Activated CD8-positive, alpha-beta T cell treated with anti-CD3 and anti-CD28 coated beads for 36 hours (primary cell): ENCODE measurements around the gene GIMAP8. TPM values are rescaled to one million over a fixed set of nuclear protein-coding genes. Genes with fewer than 3 reads are reported as not detected.

Experiments
- ATAC-seq: fragments of 200-7000 bp; cut with Tn5 transposase; one replicate; pipeline ENCODE4 v1.10.0; 2021; ENCODE audit warnings: mild to moderate bottlenecking, moderate library complexity
- CTCF ChIA-PET: fragments of 350-600 bp; sonication (Branson Sonifier 250); formaldehyde crosslinking; loops from one replicate; lab custom pipeline; 2021; ENCODE audit warnings: antibody characterized with exemption; lab: Charles Lee
- POLR2A ChIA-PET: fragments of 350-600 bp; sonication (Branson Sonifier 250); formaldehyde crosslinking; loops from one replicate; lab custom pipeline; 2021; ENCODE audit warnings: antibody characterized with exemption; lab: Charles Lee
- DNase-seq: peaks from one replicate; pipeline ENCODE4 v3.0.0-alpha.2; 2020
- H3K27ac Mint-ChIP-seq: one replicate; pipeline ENCODE4 v1.8.0; 2021; ENCODE audit warnings: mild to moderate bottlenecking, mixed read lengths
- H3K27me3 Mint-ChIP-seq: one replicate; pipeline ENCODE4 v1.8.0; 2021; ENCODE audit warnings: mixed read lengths
- H3K36me3 Mint-ChIP-seq: one replicate; pipeline ENCODE4 v1.8.0; 2021; ENCODE audit warnings: low read depth, mixed read lengths
- H3K4me1 Mint-ChIP-seq: one replicate; pipeline ENCODE4 v1.8.0; 2021; ENCODE audit warnings: low read depth, mixed read lengths
- H3K4me3 Mint-ChIP-seq: one replicate; pipeline ENCODE4 v1.8.0; 2021; ENCODE audit warnings: mild to moderate bottlenecking, moderate library complexity, mixed read lengths
- H3K9me3 Mint-ChIP-seq: one replicate; pipeline ENCODE4 v1.8.0; 2021; ENCODE audit warnings: mixed read lengths
- intact Hi-C: fragments of 100-400 bp; cut with micrococcal nuclease; formaldehyde crosslinking; loops from one replicate; pipeline ENCODE4 v1.10.0; 2022
- total RNA-seq, 2 experiments: library from RNA; stranded (reverse); gene quantifications; one replicate each; pipeline ENCODE4 v1.2.3, GENCODE V29; 2021
- TF ChIP-seq, protein P1 (sequence below): fragments of 200-600 bp; IDR thresholded peaks from one replicate; pipeline ENCODE4 v1.8.0; 2022; ENCODE audit warnings: antibody characterized with exemption, mild to moderate bottlenecking

GIMAP8 gene
- total RNA-seq, 2 experiments from 2014 or later = 8.6 to 8.7 TPM

DNA sequence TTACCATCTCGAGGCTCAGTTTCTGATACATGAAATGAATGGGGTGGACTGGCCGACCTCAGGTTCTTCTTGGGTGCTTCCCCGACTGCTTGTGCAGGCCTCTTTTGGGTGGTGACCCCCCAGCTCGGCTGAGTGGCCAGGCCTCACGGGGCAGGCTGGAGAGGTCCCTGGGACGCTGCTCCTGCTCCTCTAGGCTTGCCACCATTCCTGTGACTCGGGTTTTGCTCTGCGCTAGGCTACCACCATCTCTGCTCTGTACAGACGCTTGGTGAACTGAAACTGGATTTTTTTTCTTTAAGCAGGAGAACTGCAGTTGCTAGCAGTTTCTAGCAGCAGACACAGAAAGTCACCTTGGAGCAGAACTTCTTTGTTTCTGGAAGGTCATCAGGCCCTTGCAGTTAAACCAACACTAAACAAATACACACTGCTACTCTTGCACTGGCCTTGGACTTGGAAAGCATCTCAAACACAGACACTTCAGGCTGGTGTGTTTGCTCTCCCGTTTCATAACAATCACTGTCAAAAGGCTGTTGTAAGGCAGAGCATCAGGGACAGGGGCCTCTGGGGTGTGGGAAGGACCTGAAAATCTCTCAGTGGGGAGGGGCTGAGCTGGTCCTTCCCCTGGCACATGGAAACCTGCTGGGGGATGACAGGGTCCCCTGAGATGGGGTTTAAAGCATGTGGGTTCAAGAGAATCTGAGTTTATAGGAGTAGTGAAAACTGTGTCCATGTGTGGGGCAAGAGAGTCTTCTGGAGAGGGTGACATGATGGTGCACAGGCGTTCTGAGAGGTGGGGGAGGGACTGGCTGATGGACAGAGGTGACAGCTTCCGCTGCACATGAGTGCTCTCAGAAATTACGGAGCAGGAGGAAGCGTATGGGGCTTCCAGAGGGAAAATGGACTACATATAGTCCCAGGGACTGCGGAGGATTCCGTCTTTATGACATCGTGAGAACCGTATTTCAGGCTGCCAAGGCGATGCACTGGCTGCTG is 35.0 kb upstream of the GIMAP8 start:
- DNase-seq (no peak), ATAC-seq (no peak)
- H3K4me3 Mint-ChIP-seq = no peak overlapping the region
- no peaks in the 10 kb centered on the region for H3K36me3 Mint-ChIP-seq
- ChIA-PET POLR2A (interaction anchor here (0.6 kb wide), 1 partner anchor 228 kb away, joined by 3 read pairs; no protein-coding TSS in a partner anchor), CTCF (interaction anchor here (1.0 kb wide), 1 partner anchor 46 kb away, joined by 3 read pairs; no protein-coding TSS in a partner anchor)
- H3K27ac Mint-ChIP-seq = no peak overlapping the region
- intact Hi-C loops = no loop called here
- peaks cover 2% of the 10 kb centered on the region for H3K4me1 Mint-ChIP-seq
- H3K27me3 Mint-ChIP-seq = no peaks in the 10 kb centered on the region
- TF ChIP-seq, protein P1, sequence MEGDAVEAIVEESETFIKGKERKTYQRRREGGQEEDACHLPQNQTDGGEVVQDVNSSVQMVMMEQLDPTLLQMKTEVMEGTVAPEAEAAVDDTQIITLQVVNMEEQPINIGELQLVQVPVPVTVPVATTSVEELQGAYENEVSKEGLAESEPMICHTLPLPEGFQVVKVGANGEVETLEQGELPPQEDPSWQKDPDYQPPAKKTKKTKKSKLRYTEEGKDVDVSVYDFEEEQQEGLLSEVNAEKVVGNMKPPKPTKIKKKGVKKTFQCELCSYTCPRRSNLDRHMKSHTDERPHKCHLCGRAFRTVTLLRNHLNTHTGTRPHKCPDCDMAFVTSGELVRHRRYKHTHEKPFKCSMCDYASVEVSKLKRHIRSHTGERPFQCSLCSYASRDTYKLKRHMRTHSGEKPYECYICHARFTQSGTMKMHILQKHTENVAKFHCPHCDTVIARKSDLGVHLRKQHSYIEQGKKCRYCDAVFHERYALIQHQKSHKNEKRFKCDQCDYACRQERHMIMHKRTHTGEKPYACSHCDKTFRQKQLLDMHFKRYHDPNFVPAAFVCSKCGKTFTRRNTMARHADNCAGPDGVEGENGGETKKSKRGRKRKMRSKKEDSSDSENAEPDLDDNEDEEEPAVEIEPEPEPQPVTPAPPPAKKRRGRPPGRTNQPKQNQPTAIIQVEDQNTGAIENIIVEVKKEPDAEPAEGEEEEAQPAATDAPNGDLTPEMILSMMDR = no peak
- no peaks in the 10 kb centered on the region for H3K9me3 Mint-ChIP-seq

DNA sequence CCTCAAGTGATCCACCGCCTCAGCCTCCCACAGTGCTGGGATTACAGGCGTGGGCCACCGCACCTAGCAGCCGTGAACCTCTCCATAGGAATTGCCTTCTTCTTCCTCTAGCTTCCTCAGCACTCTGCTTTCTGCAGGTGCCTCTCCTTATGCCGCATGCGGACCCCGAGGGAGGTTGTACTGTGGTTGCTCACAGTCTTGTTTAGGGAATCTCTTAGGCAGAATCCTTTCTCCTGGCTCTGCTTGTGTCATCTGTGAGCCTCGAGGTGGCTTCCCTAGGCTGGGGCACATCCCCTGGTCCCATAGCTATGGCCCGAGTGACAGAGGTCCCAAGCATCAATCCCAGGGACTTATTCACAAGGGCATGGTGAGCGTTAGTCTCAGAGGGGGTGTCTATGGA is 33.2 kb upstream of the GIMAP8 start:
- Mint-ChIP-seq H3K4me3 (no peak overlapping the region), H3K4me1 (peaks cover 7% of the 10 kb centered on the region), H3K27me3 (no peaks in the 10 kb centered on the region), H3K27ac (no peak overlapping the region), H3K36me3 (no peaks in the 10 kb centered on the region), H3K9me3 (no peaks in the 10 kb centered on the region)
- TF ChIP-seq, protein P1 = no peak
- intact Hi-C loops = no loop called here
- CTCF ChIA-PET = interaction anchor here (1.4 kb wide), 1 partner anchor 11 kb away, joined by 5 read pairs; no protein-coding TSS in a partner anchor
- DNase-seq (no peak), ATAC-seq (no peak)
- POLR2A ChIA-PET = interaction anchor here (1.1 kb wide), 1 partner anchor 74 kb away, joined by 3 read pairs; no protein-coding TSS in a partner anchor

GRCh38 chr7:150417863-150418262 is 32.6 kb upstream of the GIMAP8 start:
- Mint-ChIP-seq H3K9me3 (no peaks in the 10 kb centered on the region), H3K4me3 (no peak overlapping the region), H3K27me3 (no peaks in the 10 kb centered on the region), H3K4me1 (peaks cover 7% of the 10 kb centered on the region), H3K36me3 (no peaks in the 10 kb centered on the region), H3K27ac (no peak overlapping the region)
- no peak for DNase-seq
- ChIA-PET POLR2A (interaction anchor here (0.8 to 1.2 kb wide), 3 partner anchors 13 to 75 kb away, joined by 3 to 4 read pairs (median 3); no protein-coding TSS in a partner anchor), CTCF (interaction anchor here (1.4 kb wide), 2 partner anchors 11 to 31 kb away, joined by 3 to 5 read pairs; no protein-coding TSS in a partner anchor)
- no peak for ATAC-seq
- TF ChIP-seq, protein P1 = peak; percentile 20
- intact Hi-C loops = no loop called here

GRCh38 chr7:150420242-150420641 is 30.2 kb upstream of the GIMAP8 start:
- no peak for DNase-seq
- ATAC-seq = no peak
- intact Hi-C loops = loop anchor here (2.0 kb wide), 1 partner anchor 133 kb away; no protein-coding TSS in a partner anchor
- H3K4me3 Mint-ChIP-seq = no peak overlapping the region
- peaks cover 7% of the 10 kb centered on the region for H3K4me1 Mint-ChIP-seq
- ChIA-PET POLR2A (no interaction called here), CTCF (interaction anchor here (1.0 to 1.6 kb wide), 3 partner anchors 15 to 67 kb away, joined by 3 to 7 read pairs (median 3); a partner anchor contains a TSS)
- no peaks in the 10 kb centered on the region for H3K9me3 Mint-ChIP-seq
- TF ChIP-seq, protein P1 = no peak
- no peaks in the 10 kb centered on the region for H3K36me3 Mint-ChIP-seq
- no peaks in the 10 kb centered on the region for H3K27me3 Mint-ChIP-seq
- H3K27ac Mint-ChIP-seq = no peak overlapping the region
